PC-9 (cell line): ENCODE measurements around the gene TMEM176B.

Source experiments
- CTCF ChIP-seq: fragments of 200-600 bp; sonication (generic); conservative IDR thresholded peaks from 2 replicates; pipeline ENCODE4 v1.6.1; 2017; ENCODE audit warnings: mixed run types, antibody characterized with exemption, mild to moderate bottlenecking, moderate library complexity
- EZH2 ChIP-seq: fragments of 200-600 bp; sonication (generic); IDR thresholded peaks from 2 replicates; pipeline ENCODE4 v1.8.0; 2017; ENCODE audit warnings: antibody characterized with exemption, low read depth

GRCh38 chr7:150847536-150847935 is 47.4 kb upstream of the TMEM176B start:
- no peak for TF ChIP-seq CTCF
- no peak for TF ChIP-seq EZH2
